ENCODE data around the gene EFEMP2.

- TF ChIP-seq CTCF (conservative IDR thresholded peaks at IDR 0.05 in 1 of 2, IDR thresholded peaks at IDR 0.05 in 1 of 2; ENCODE audit: low read depth in 1 of 2, low read length in 2 of 2), result no peak
- TF ChIP-seq EZH2 (IDR thresholded peaks at IDR 0.05; ENCODE audit: low read length, missing control alignments), result no peak
Observed at GRCh38 chr11:65867284-65868071, 5.1 kb downstream of the EFEMP2 start.
